Spleen (tissue), 11 donors: ENCODE data around the gene PPP1R9A. TPM values are rescaled to one million over a fixed set of nuclear protein-coding genes. Genes with fewer than 3 reads are reported as not detected.

Experiments used
- DNase-seq: peaks from one replicate; pipeline ENCODE4 v3.0.0-alpha.2; 2020
- H3K27ac ChIP-seq, 8 donors: fragments of 200-600 bp; sonication (generic) in 7 of 8; 1 replicate in 4 of 8; 2 replicates in 4 of 8; pipeline versions ENCODE4 v1.5.0 to v1.8.0; 2016 to 2021; ENCODE audit warnings: inconsistent platforms in 4 of 8, mild to moderate bottlenecking in 4 of 8, moderate library complexity in 1 of 8
- H3K27me3 ChIP-seq, 7 donors: fragments of 200-600 bp; sonication (generic) in 6 of 7; replicated peaks in 1 of 7; 1 replicate in 4 of 7; 2 replicates in 3 of 7; pipeline versions ENCODE4 v1.5.0 to v1.8.0; 2016 to 2021; ENCODE audit warnings: inconsistent platforms in 3 of 7, mild to moderate bottlenecking in 1 of 7
- H3K36me3 ChIP-seq, 6 donors: fragments of 200-600 bp; sonication (generic) in 5 of 6; 1 replicate in 4 of 6; 2 replicates in 2 of 6; pipeline versions ENCODE4 v1.5.0 to v1.8.0; 2016 to 2021; ENCODE audit warnings: inconsistent platforms in 2 of 6
- H3K4me1 ChIP-seq, 6 donors: fragments of 200-600 bp; sonication (generic) in 5 of 6; 1 replicate in 3 of 6; 2 replicates in 3 of 6; pipeline versions ENCODE4 v1.5.0 to v1.8.0; 2016 to 2021; ENCODE audit warnings: inconsistent platforms in 3 of 6
- H3K4me3 ChIP-seq, 8 donors: fragments of 200-600 bp; sonication (generic) in 7 of 8; 1 replicate in 4 of 8; 2 replicates in 4 of 8; pipeline versions ENCODE4 v1.5.0 to v1.8.0; 2016 to 2021; ENCODE audit warnings: inconsistent platforms in 4 of 8, mild to moderate bottlenecking in 4 of 8, moderate library complexity in 2 of 8
- H3K9me3 ChIP-seq, 8 donors: fragments of 200-600 bp; sonication (generic) in 7 of 8; 1 replicate in 4 of 8; 2 replicates in 4 of 8; pipeline versions ENCODE4 v1.5.0 to v1.8.0; 2016 to 2021; ENCODE audit warnings: inconsistent platforms in 4 of 8
- CTCF ChIP-seq, 11 experiments: fragments of 200-600 bp in 7 of 11; fragments of 450-650 bp in 4 of 11; sonication (generic) in 4 of 11; IDR thresholded peaks in 8 of 11; conservative IDR thresholded peaks in 3 of 11; 1 replicate in 7 of 11; 2 replicates in 4 of 11; pipeline versions ENCODE4 v1.4.0 to v1.8.0; 2016 to 2021; ENCODE audit warnings: antibody characterized with exemption in 11 of 11, inconsistent platforms in 4 of 11, mild to moderate bottlenecking in 1 of 11
- POLR2A ChIP-seq, 3 donors: fragments of 450-650 bp; IDR thresholded peaks; one replicate each; pipeline ENCODE4 v1.5.1; 2017; ENCODE audit warnings: antibody characterized with exemption in 3 of 3, mild to moderate bottlenecking in 1 of 3
- POLR2AphosphoS5 ChIP-seq, 3 donors: sonication (generic); formaldehyde crosslinking; IDR thresholded peaks; one replicate each; pipeline ENCODE4 v1.5.1; 2017; ENCODE audit warnings: antibody characterized with exemption in 3 of 3
- WGBS, 5 donors: extraction: QIAGEN DNeasy Blood & Tissue Kit in 3 of 5; methylation state at CpG; one replicate each; pipeline versions ENCODE4 v1.1.5 to v1.1.7; 2013 to 2018; 5-methylcytosine and 5-hydroxymethylcytosine counted together
- intact Hi-C: fragments of 100-400 bp; cut with DNase I; formaldehyde crosslinking; loops from one replicate; pipeline ENCODE4 v1.15.0; 2023; ENCODE audit warnings: low total_unique reads
- polyA plus RNA-seq, 3 donors: library from polyadenylated mRNA; stranded (reverse); fragments of 200-250 nt; gene quantifications; one replicate each; pipeline ENCODE4 v1.2.1, GENCODE V29; 2013
- total RNA-seq, 7 donors: library from RNA; depleted of rRNA in 3 of 7; stranded (reverse); fragments of >200 nt in 3 of 7; fragmentation: NEBNext Ultra II Directional in 4 of 7; extraction: Animal tissue kit (Norgen Biotek cat#: 25700) in 4 of 7; gene quantifications; one replicate each; pipeline versions ENCODE4 v1.1.0 to v1.2.1, GENCODE V29; 2016 to 2021
- donor health status: healthy with polysubstance abuse.
- donor health status: DM: no; HTN: no; CAD: no; lungs with moderate emphysema.
- donor health status: DM: no; HTN: no; CAD: no.
- donor health status: Bipolar disorder and iron deficiency.
- donor health status: healthy.
- donor health status: DM: no; HTN: no; CAD: no.
- donor health status: DM: yes; HTN: yes; CAD: no.

PPP1R9A gene
- total and polyA plus RNA-seq, 10 donors: 0.52 to 24.1 (median 10.9) TPM

- Histone ChIP-seq H3K27me3 (no peaks in the 10 kb centered on the region), H3K27ac (no peak overlapping the region), H3K9me3 (no peaks in the 10 kb centered on the region), H3K4me1 (no peaks in the 10 kb centered on the region), H3K36me3 (no peaks in the 10 kb centered on the region), H3K4me3 (no peak overlapping the region)
- DNase-seq: no peak
- TF ChIP-seq CTCF (IDR thresholded peaks at IDR 0.05 in 8 of 11, conservative IDR thresholded peaks at IDR 0.05 in 3 of 11): no peak
- TF ChIP-seq POLR2A (IDR thresholded peaks at IDR 0.05): no peak
- TF ChIP-seq POLR2AphosphoS5 (IDR thresholded peaks at IDR 0.05): no peak
- intact Hi-C loops: loop anchor here (5.0 kb wide), 1 partner anchor 792 kb away; no protein-coding TSS in a partner anchor
Observed at GRCh38 chr7:95244616-95245015, 337.2 kb downstream of the PPP1R9A start.

GRCh38 chr7:95245828-95246500 lies 338.6 kb downstream of the PPP1R9A start:
- TF ChIP-seq CTCF (IDR thresholded peaks at IDR 0.05 in 8 of 11, conservative IDR thresholded peaks at IDR 0.05 in 3 of 11): no peak
- TF ChIP-seq POLR2AphosphoS5 (IDR thresholded peaks at IDR 0.05): no peak
- TF ChIP-seq POLR2A (IDR thresholded peaks at IDR 0.05): no peak
- intact Hi-C loops: loop anchor here (5.0 kb wide), 1 partner anchor 794 kb away; no protein-coding TSS in a partner anchor
- Histone ChIP-seq H3K4me1 (no peaks in the 10 kb centered on the region), H3K36me3 (no peaks in the 10 kb centered on the region), H3K4me3 (no peak overlapping the region), H3K27ac (no peak overlapping the region), H3K27me3 (no peaks in the 10 kb centered on the region), H3K9me3 (no peaks in the 10 kb centered on the region)
- WGBS, 5 donors: 71 to 90% (median 79%) methylated on average over 5 of the region's 5 CpGs
- DNase-seq: no peak

- intact Hi-C loops: loop anchor here (5.0 kb wide), 1 partner anchor 795 kb away; no protein-coding TSS in a partner anchor
- Histone ChIP-seq H3K9me3 (no peaks in the 10 kb centered on the region), H3K36me3 (no peaks in the 10 kb centered on the region), H3K27ac (no peak overlapping the region), H3K4me3 (no peak overlapping the region), H3K4me1 (no peaks in the 10 kb centered on the region), H3K27me3 (no peaks in the 10 kb centered on the region)
- TF ChIP-seq POLR2A (IDR thresholded peaks at IDR 0.05) (no peak), CTCF (IDR thresholded peaks at IDR 0.05 in 8 of 11, conservative IDR thresholded peaks at IDR 0.05 in 3 of 11) (peak in 10 of 11 experiments; percentile 6 to 72 (median 52))
- DNase-seq: no peak
- 5 to 10% (median 7%) methylated on average over 5 of the region's 5 CpGs for WGBS, 5 donors
Observed at GRCh38 chr7:95246831-95247370, 339.5 kb downstream of the PPP1R9A start.

- 83 to 90% (median 85%) methylated on average over 6 of the region's 6 CpGs for WGBS, 5 donors
Observed at GRCh38 chr7:95250571-95250970, 343.2 kb downstream of the PPP1R9A start.

More at GRCh38 chr7:95250571-95250970, 343.2 kb downstream of the PPP1R9A start:
- Histone ChIP-seq H3K9me3 (no peaks in the 10 kb centered on the region), H3K36me3 (no peaks in the 10 kb centered on the region), H3K4me1 (no peaks in the 10 kb centered on the region), H3K4me3 (no peak overlapping the region), H3K27ac (no peak overlapping the region), H3K27me3 (no peaks in the 10 kb centered on the region)
- no peak for DNase-seq
- TF ChIP-seq CTCF (IDR thresholded peaks at IDR 0.05 in 8 of 11, conservative IDR thresholded peaks at IDR 0.05 in 3 of 11) (no peak), POLR2A (IDR thresholded peaks at IDR 0.05) (no peak), POLR2AphosphoS5 (IDR thresholded peaks at IDR 0.05) (no peak)
- intact Hi-C loops: no loop called here
